Mucosa of stomach (tissue), 1 donor: ENCODE results near the gene TRIM14.

Experiments
- H3K27me3 ChIP-seq: one replicate; pipeline ENCODE4 v1.7.0; 2013; ENCODE audit warnings: mild to moderate bottlenecking, low read length; ENCODE audit not compliant: control insufficient read depth, insufficient read depth
- H3K36me3 ChIP-seq: one replicate; pipeline ENCODE4 v1.7.0; 2013; ENCODE audit warnings: low read length; ENCODE audit not compliant: control insufficient read depth, insufficient read depth
- H3K4me1 ChIP-seq: one replicate; pipeline ENCODE4 v1.7.0; 2013; ENCODE audit warnings: mild to moderate bottlenecking, low read length; ENCODE audit not compliant: control insufficient read depth, insufficient read depth
- H3K4me3 ChIP-seq: one replicate; pipeline ENCODE4 v1.7.0; 2013; ENCODE audit warnings: low read length
- H3K9ac ChIP-seq: one replicate; pipeline ENCODE4 v1.7.0; 2013; ENCODE audit warnings: mild to moderate bottlenecking, low read length, moderate library complexity
- H3K9me3 ChIP-seq: one replicate; pipeline ENCODE4 v1.7.0; 2013; ENCODE audit warnings: mild to moderate bottlenecking, low read length, moderate library complexity; ENCODE audit not compliant: control insufficient read depth
- donor health status: Pancreatic carcinoma.

TRIM14 gene

GRCh38 chr9:98118640-98119601 is at the start of gene TRIM14:
TRIM14 (minus strand) TSS chr9:98119222; CDS start chr9:98119188, 34 bp downstream.
- no peaks in the 10 kb centered on the region for H3K9me3 ChIP-seq
- no peaks in the 10 kb centered on the region for H3K36me3 ChIP-seq
- peak within 1 kb of the TSS; percentile 86 for H3K9ac ChIP-seq
- peak within 1 kb of the TSS; percentile 79 for H3K4me3 ChIP-seq
- H3K27me3 ChIP-seq, result no peaks in the 10 kb centered on the region
- peaks cover 34% of the 10 kb centered on the region for H3K4me1 ChIP-seq

GRCh38 chr9:98168153-98168780 is 49.2 kb upstream of the TRIM14 start:
- H3K9me3 ChIP-seq, result no peaks in the 10 kb centered on the region
- H3K27me3 ChIP-seq, result no peaks in the 10 kb centered on the region
- peaks cover 54% of the 10 kb centered on the region for H3K4me1 ChIP-seq
- H3K9ac ChIP-seq, result no peak overlapping the region
- H3K36me3 ChIP-seq, result no peaks in the 10 kb centered on the region
- H3K4me3 ChIP-seq, result no peak overlapping the region

- H3K4me3 ChIP-seq, result no peak overlapping the region
- H3K9me3 ChIP-seq, result no peaks in the 10 kb centered on the region
- no peak overlapping the region for H3K9ac ChIP-seq
- no peaks in the 10 kb centered on the region for H3K27me3 ChIP-seq
- no peaks in the 10 kb centered on the region for H3K36me3 ChIP-seq
- peaks cover 53% of the 10 kb centered on the region for H3K4me1 ChIP-seq
Observed at GRCh38 chr9:98164912-98165311, 45.9 kb upstream of the TRIM14 start.

GRCh38 chr9:98162613-98163012 is 43.6 kb upstream of the TRIM14 start:
- Histone ChIP-seq H3K9me3 (no peaks in the 10 kb centered on the region), H3K4me1 (peaks cover 53% of the 10 kb centered on the region), H3K27me3 (no peaks in the 10 kb centered on the region), H3K4me3 (no peak overlapping the region), H3K36me3 (no peaks in the 10 kb centered on the region), H3K9ac (no peak overlapping the region)

- Histone ChIP-seq H3K27me3 (no peaks in the 10 kb centered on the region), H3K4me1 (peaks cover 52% of the 10 kb centered on the region), H3K9me3 (no peaks in the 10 kb centered on the region), H3K36me3 (no peaks in the 10 kb centered on the region), H3K4me3 (no peak overlapping the region), H3K9ac (no peak overlapping the region)
Observed at GRCh38 chr9:98161851-98162250, 42.8 kb upstream of the TRIM14 start.

- H3K4me1 ChIP-seq, result peaks cover 50% of the 10 kb centered on the region
Observed at GRCh38 chr9:98159790-98160189, 40.8 kb upstream of the TRIM14 start.

GRCh38 chr9:98159301-98159700 is 40.3 kb upstream of the TRIM14 start:
- Histone ChIP-seq H3K36me3 (no peaks in the 10 kb centered on the region), H3K4me3 (no peak overlapping the region), H3K4me1 (peaks cover 45% of the 10 kb centered on the region)

More at GRCh38 chr9:98159790-98160189, 40.8 kb upstream of the TRIM14 start:
- no peaks in the 10 kb centered on the region for H3K9me3 ChIP-seq
- H3K36me3 ChIP-seq, result no peaks in the 10 kb centered on the region
- no peak overlapping the region for H3K9ac ChIP-seq
- H3K4me3 ChIP-seq, result no peak overlapping the region
- no peaks in the 10 kb centered on the region for H3K27me3 ChIP-seq

GRCh38 chr9:98158071-98158831 is 39.2 kb upstream of the TRIM14 start:
- H3K27me3 ChIP-seq, result no peaks in the 10 kb centered on the region
- no peak overlapping the region for H3K4me3 ChIP-seq
- H3K9me3 ChIP-seq, result no peaks in the 10 kb centered on the region
- H3K9ac ChIP-seq, result no peak overlapping the region
- H3K36me3 ChIP-seq, result no peaks in the 10 kb centered on the region
- peaks cover 34% of the 10 kb centered on the region for H3K4me1 ChIP-seq

More at GRCh38 chr9:98159301-98159700, 40.3 kb upstream of the TRIM14 start:
- Histone ChIP-seq H3K9ac (no peak overlapping the region), H3K27me3 (no peaks in the 10 kb centered on the region), H3K9me3 (no peaks in the 10 kb centered on the region)

GRCh38 chr9:98157372-98157771 is 38.4 kb upstream of the TRIM14 start:
- Histone ChIP-seq H3K9ac (no peak overlapping the region), H3K9me3 (no peaks in the 10 kb centered on the region), H3K4me3 (no peak overlapping the region), H3K4me1 (peaks cover 26% of the 10 kb centered on the region), H3K36me3 (no peaks in the 10 kb centered on the region), H3K27me3 (no peaks in the 10 kb centered on the region)

GRCh38 chr9:98154678-98155077 is 35.7 kb upstream of the TRIM14 start:
- Histone ChIP-seq H3K4me3 (no peak overlapping the region), H3K9me3 (no peaks in the 10 kb centered on the region), H3K36me3 (no peaks in the 10 kb centered on the region), H3K4me1 (peaks cover 31% of the 10 kb centered on the region), H3K9ac (no peak overlapping the region), H3K27me3 (no peaks in the 10 kb centered on the region)

- Histone ChIP-seq H3K9me3 (no peaks in the 10 kb centered on the region), H3K27me3 (no peaks in the 10 kb centered on the region), H3K4me1 (peaks cover 12% of the 10 kb centered on the region), H3K36me3 (no peaks in the 10 kb centered on the region), H3K9ac (no peak overlapping the region), H3K4me3 (no peak overlapping the region)
Observed at GRCh38 chr9:98152526-98152925, 33.5 kb upstream of the TRIM14 start.
